Loucy (cell line): ENCODE measurements around the gene TBC1D22A.

ENCODE experiments used
- CTCF ChIP-seq: fragments of 200-600 bp; sonication (generic); conservative IDR thresholded peaks from 2 replicates; pipeline ENCODE4 v1.5.1; 2014; ENCODE audit warnings: mild to moderate bottlenecking, antibody characterized with exemption, low read length
- EZH2phosphoT487 ChIP-seq: fragments of 200-600 bp; IDR thresholded peaks from 2 replicates; pipeline ENCODE4 v1.6.1; 2018; ENCODE audit warnings: antibody characterized with exemption, mild to moderate bottlenecking, moderate library complexity, borderline replicate concordance

GRCh38 chr22:46846150-46846831 is 83.8 kb downstream of the TBC1D22A start:
- TF ChIP-seq CTCF (no peak), EZH2phosphoT487 (no peak)
